Ishikawa (cell line): ENCODE results near the gene HOXA2.
A peak's percentile ranks its signal among the peaks of the same experiment; 100 is the strongest.

Experiments
- CEBPB ChIP-seq: IDR thresholded peaks from 2 replicates; pipeline ENCODE4 v1.6.1; 2012
- CREB1 ChIP-seq: IDR thresholded peaks from 2 replicates; pipeline ENCODE4 v1.6.1; 2012; ENCODE audit warnings: low read depth
- EGR1 ChIP-seq: IDR thresholded peaks from 2 replicates; pipeline ENCODE4 v1.6.1; 2012
- EP300 ChIP-seq: IDR thresholded peaks from 2 replicates; pipeline ENCODE4 v1.6.1; 2012; ENCODE audit warnings: borderline replicate concordance
- FOXM1 ChIP-seq: IDR thresholded peaks from 2 replicates; pipeline ENCODE4 v1.6.1; 2012; ENCODE audit warnings: low read depth, borderline replicate concordance
- NFIC ChIP-seq: IDR thresholded peaks from 2 replicates; pipeline ENCODE4 v1.6.1; 2012
- RAD21 ChIP-seq: IDR thresholded peaks from 2 replicates; pipeline ENCODE4 v1.6.1; 2012; ENCODE audit warnings: low read depth
- TAF1 ChIP-seq: IDR thresholded peaks from 2 replicates; pipeline ENCODE4 v1.6.1; 2012; ENCODE audit warnings: low read depth, mild to moderate bottlenecking
- TCF12 ChIP-seq: IDR thresholded peaks from 2 replicates; pipeline ENCODE4 v1.6.1; 2012; ENCODE audit warnings: low read depth
- TEAD4 ChIP-seq: IDR thresholded peaks from 2 replicates; pipeline ENCODE4 v1.6.1; 2012
- YY1 ChIP-seq: IDR thresholded peaks from 2 replicates; pipeline ENCODE4 v1.6.1; 2012; ENCODE audit warnings: low read depth
- TF ChIP-seq, protein P1 (sequence below): IDR thresholded peaks from 2 replicates; pipeline ENCODE4 v1.6.1; 2012; ENCODE audit warnings: low read depth, mild to moderate bottlenecking
- TF ChIP-seq, protein P2 (sequence below): IDR thresholded peaks from 2 replicates; pipeline ENCODE4 v1.6.1; 2012
- TF ChIP-seq, protein P3 (sequence below): IDR thresholded peaks from 2 replicates; pipeline ENCODE4 v1.6.1; 2012

The HOXA2 gene

DNA sequence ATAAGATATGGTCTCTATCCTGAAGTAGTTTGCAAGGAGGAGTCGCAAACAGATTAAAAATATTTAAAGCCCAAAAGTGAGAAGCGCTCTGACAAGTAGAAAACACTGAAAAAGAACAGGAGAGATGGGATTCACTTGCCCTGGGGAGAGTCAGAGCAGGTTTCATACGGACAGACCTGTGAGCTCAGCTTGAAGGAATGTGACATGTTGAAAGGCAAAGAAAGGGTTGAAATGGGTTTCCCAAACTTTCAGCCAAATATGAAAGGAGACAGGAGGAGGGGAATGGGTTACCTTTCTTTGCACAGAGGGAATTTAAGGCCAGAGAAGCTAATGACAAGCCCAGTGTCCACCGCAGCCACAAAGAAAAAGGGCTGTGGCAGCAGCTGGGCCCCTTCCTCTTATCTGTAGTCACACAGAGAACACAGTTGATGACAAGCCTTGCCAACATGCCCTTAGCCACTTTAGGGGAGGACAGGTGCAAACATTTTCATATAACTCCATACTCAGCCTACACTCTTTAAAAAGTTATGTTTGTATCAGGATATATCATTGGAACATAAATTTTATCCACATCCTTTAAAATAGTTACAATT, 21.5 kb downstream of the HOXA2 start:
- TF ChIP-seq RAD21, result no peak
- TF ChIP-seq EP300, result no peak
- peak; percentile 37; the same call in 1 of the 2 replicates for TF ChIP-seq TEAD4
- TF ChIP-seq, protein P1, sequence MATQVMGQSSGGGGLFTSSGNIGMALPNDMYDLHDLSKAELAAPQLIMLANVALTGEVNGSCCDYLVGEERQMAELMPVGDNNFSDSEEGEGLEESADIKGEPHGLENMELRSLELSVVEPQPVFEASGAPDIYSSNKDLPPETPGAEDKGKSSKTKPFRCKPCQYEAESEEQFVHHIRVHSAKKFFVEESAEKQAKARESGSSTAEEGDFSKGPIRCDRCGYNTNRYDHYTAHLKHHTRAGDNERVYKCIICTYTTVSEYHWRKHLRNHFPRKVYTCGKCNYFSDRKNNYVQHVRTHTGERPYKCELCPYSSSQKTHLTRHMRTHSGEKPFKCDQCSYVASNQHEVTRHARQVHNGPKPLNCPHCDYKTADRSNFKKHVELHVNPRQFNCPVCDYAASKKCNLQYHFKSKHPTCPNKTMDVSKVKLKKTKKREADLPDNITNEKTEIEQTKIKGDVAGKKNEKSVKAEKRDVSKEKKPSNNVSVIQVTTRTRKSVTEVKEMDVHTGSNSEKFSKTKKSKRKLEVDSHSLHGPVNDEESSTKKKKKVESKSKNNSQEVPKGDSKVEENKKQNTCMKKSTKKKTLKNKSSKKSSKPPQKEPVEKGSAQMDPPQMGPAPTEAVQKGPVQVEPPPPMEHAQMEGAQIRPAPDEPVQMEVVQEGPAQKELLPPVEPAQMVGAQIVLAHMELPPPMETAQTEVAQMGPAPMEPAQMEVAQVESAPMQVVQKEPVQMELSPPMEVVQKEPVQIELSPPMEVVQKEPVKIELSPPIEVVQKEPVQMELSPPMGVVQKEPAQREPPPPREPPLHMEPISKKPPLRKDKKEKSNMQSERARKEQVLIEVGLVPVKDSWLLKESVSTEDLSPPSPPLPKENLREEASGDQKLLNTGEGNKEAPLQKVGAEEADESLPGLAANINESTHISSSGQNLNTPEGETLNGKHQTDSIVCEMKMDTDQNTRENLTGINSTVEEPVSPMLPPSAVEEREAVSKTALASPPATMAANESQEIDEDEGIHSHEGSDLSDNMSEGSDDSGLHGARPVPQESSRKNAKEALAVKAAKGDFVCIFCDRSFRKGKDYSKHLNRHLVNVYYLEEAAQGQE, result no peak
- TF ChIP-seq, protein P2, sequence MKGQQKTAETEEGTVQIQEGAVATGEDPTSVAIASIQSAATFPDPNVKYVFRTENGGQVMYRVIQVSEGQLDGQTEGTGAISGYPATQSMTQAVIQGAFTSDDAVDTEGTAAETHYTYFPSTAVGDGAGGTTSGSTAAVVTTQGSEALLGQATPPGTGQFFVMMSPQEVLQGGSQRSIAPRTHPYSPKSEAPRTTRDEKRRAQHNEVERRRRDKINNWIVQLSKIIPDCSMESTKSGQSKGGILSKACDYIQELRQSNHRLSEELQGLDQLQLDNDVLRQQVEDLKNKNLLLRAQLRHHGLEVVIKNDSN, result no peak
- no peak for TF ChIP-seq CEBPB

DNA sequence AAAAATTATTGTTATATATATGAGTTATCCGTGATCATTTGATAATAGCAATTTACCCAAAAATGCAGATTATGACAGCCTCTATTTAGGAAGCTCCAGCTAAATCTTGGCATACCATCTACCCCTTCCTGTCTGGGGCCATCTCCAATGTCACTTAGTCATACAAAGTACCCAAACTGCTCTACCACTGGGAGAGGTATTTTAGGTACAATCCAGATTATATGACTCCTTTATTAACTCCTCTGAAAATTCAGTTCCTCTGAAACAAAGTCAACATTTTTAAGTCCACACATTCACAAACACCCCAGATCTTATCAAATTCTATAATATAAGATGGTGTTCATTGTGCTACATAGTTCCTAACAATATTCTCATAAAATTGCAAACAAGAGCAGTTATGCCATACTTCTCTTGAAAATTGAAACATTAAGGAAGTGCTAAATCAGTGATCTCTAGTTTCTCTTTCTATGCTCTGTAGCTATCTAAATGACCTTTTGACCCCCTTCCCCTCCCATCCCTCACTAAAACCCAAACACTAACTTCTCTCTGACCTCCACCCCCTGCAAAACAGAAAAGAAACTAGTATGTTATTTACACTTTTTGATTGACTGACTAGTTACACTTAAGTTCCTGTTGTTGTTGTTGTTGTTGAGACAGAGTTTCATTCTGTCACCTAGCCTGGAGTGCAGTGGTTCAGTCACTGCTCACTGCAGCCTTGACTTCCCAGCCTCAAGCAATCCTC, 23.1 kb downstream of the HOXA2 start:
- TF ChIP-seq, protein P1, result no peak
- TF ChIP-seq, protein P3, sequence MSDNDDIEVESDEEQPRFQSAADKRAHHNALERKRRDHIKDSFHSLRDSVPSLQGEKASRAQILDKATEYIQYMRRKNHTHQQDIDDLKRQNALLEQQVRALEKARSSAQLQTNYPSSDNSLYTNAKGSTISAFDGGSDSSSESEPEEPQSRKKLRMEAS, result no peak
- TF ChIP-seq TAF1, result no peak
- no peak for TF ChIP-seq FOXM1
- TF ChIP-seq RAD21, result no peak
- no peak for TF ChIP-seq YY1
- TF ChIP-seq NFIC, result no peak
- TF ChIP-seq EGR1, result no peak

DNA sequence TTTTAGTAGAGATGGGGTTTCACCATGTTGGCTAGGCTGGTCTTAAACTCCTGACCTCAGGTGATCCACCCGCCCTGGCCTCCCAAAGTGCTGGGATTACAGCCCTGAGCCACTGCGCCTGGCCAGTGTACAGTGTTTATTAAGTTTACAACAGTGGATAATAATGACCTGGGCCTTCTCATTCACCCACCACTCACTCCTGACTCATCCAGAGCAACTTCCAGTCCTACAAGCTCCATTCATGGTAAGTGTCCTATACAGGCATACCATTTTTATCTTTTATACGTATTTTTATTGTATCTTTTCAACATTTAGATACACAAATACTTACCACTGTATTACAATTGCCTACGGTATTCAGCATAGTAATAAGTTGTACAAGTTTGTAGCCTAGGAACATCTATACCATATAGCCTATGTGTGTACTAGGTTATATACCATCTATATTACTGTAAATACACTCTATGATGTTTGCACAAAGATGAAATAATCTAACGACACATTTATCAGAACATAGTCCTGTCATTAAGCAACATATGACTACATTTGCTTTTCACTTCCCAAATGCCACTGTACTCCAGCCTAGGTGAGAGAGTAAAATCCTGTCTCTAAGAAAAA, 23.8 kb downstream of the HOXA2 start:
- TF ChIP-seq NFIC (no peak), TEAD4 (no peak), EGR1 (no peak), CEBPB (no peak), TCF12 (no peak)
- TF ChIP-seq, protein P1, result no peak
- TF ChIP-seq, protein P3, result no peak

DNA sequence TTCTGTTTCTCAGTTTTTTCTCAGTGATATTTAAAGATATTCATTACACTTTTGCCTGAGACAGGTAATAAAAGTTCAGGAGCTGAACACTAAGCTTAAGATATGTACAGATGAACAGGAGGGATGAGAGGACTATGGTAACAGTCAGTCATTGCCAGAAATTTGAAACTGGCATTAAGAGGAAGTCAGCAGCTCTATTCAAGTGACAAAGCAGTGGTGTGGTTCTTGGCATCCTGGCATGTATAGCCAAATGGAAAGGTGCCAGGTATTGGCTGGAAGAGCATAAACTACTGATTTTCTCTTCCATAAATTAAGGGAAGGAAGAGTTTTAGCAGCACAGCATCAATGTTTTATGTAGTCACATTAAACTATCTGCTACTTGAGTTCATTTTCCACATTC, 29.4 kb downstream of the HOXA2 start:
- TF ChIP-seq YY1 (no peak), NFIC (peak; percentile 48; the same call in 1 of the 2 replicates), CEBPB (no peak)

DNA sequence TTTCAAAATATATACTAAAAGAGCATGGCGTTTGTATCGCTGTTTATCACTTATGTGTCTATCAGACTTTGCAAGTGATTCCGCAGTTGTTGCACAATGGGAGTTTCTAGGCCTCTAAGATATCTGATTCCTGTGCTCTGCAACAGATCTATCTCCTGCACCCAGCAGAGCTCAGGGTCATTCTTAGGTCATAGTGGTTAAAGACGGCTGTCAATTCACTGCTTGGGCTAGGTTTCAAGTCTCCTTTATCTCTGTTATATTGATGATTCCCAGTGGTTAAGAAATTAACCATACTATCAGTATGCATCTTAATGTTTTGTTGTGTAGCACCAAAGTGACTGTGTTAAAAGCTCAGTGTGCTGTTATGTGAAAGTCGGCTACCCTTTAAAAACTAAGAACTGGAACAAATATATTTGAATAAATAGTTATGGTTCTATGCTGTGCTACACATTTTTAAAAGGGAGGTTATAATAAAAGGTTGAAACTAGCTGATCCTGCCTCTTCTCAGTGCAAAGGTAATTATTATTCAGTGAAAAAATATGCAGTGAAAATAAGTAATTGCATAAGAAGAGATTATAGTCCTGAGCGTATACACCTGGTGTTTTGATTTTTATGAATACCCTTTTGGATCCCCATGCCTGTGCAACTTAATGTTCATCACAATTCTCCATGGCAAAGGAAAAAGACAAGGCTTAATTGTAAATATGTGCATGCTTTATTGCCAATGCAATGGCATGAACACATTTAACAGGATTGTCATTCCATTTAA, 30.7 kb downstream of the HOXA2 start:
- TF ChIP-seq CEBPB, result peak; percentile 33; the same call in 1 of the 2 replicates
- TF ChIP-seq CREB1, result no peak
